Measurements from ENCODE around the gene HTR1E. TPM values are rescaled to one million over a fixed set of nuclear protein-coding genes. Genes with fewer than 3 reads are reported as not detected.

The HTR1E gene
- total RNA-seq, 1 donor from 2014 or later = not detected

GRCh38 chr6:87054143-87054833, 117.0 kb downstream of the HTR1E start:
- H3K27ac ChIP-seq (ENCODE audit: low read depth, low read length) = no peak overlapping the region
- no peak for TF ChIP-seq EZH2 (IDR thresholded peaks at IDR 0.05; ENCODE audit: insufficient read depth, low read length)
- no peak for TF ChIP-seq CTCF (IDR thresholded peaks at IDR 0.05; ENCODE audit: insufficient read depth, low read depth, low read length)
- Mint-ChIP-seq H3K27ac (ENCODE audit: unreplicated experiment) (no peak overlapping the region), H3K4me3 (ENCODE audit: unreplicated experiment) (no peak overlapping the region), H3K27me3 (ENCODE audit: low read depth, unreplicated experiment) (peaks cover 2% of the 10 kb centered on the region), H3K4me1 (ENCODE audit: low read depth, unreplicated experiment) (no peaks in the 10 kb centered on the region), H3K9me3 (ENCODE audit: unreplicated experiment) (no peaks in the 10 kb centered on the region), H3K36me3 (ENCODE audit: low read depth, unreplicated experiment) (no peaks in the 10 kb centered on the region)
- FAIRE-seq (no peak), DNase-seq (ENCODE audit: low read depth) (no peak)
- peaks cover 3% of the 10 kb centered on the region for H3K27me3 ChIP-seq (ENCODE audit: insufficient read depth, low read length)
- H3K36me3 ChIP-seq (ENCODE audit: insufficient read depth, low read length) = no peaks in the 10 kb centered on the region
- H3K9me3 ChIP-seq (ENCODE audit: insufficient read depth, low read depth, low read length) = no peaks in the 10 kb centered on the region
- no peak overlapping the region for H2AFZ ChIP-seq (ENCODE audit: low read depth, low read length)
- no peaks in the 10 kb centered on the region for H3K4me1 ChIP-seq (ENCODE audit: insufficient read depth, low read length)
- no peak overlapping the region for H3K4me2 ChIP-seq (ENCODE audit: low read length)
- no peak overlapping the region for H3K9ac ChIP-seq (ENCODE audit: low read length)
- no peak overlapping the region for H3K4me3 ChIP-seq (ENCODE audit: insufficient read depth, low read depth, low read length)
- no peaks in the 10 kb centered on the region for H4K20me1 ChIP-seq (ENCODE audit: insufficient read depth, low read length)
- H3K79me2 ChIP-seq (ENCODE audit: insufficient read depth, low read length) = no peaks in the 10 kb centered on the region

GRCh38 chr6:87059943-87060342, 122.6 kb downstream of the HTR1E start:
- H3K4me2 ChIP-seq (ENCODE audit: low read length) = no peak overlapping the region

More at GRCh38 chr6:87059943-87060342, 122.6 kb downstream of the HTR1E start:
- no peak for FAIRE-seq
- no peaks in the 10 kb centered on the region for H3K9me3 ChIP-seq (ENCODE audit: insufficient read depth, low read depth, low read length)
- H3K9me3 Mint-ChIP-seq (ENCODE audit: unreplicated experiment) = no peaks in the 10 kb centered on the region
- H3K27me3 Mint-ChIP-seq (ENCODE audit: low read depth, unreplicated experiment) = peaks cover 2% of the 10 kb centered on the region
- no peak for DNase-seq (ENCODE audit: low read depth)
- no peaks in the 10 kb centered on the region for H3K36me3 Mint-ChIP-seq (ENCODE audit: low read depth, unreplicated experiment)
- H3K4me1 Mint-ChIP-seq (ENCODE audit: low read depth, unreplicated experiment) = no peaks in the 10 kb centered on the region
- no peaks in the 10 kb centered on the region for H3K4me1 ChIP-seq (ENCODE audit: insufficient read depth, low read length)
- H2AFZ ChIP-seq (ENCODE audit: low read depth, low read length) = no peak overlapping the region
- H3K4me3 Mint-ChIP-seq (ENCODE audit: unreplicated experiment) = no peak overlapping the region
- no peak overlapping the region for H3K4me3 ChIP-seq (ENCODE audit: insufficient read depth, low read depth, low read length)
- H3K27me3 ChIP-seq (ENCODE audit: insufficient read depth, low read length) = no peaks in the 10 kb centered on the region
- no peaks in the 10 kb centered on the region for H3K36me3 ChIP-seq (ENCODE audit: insufficient read depth, low read length)
- H3K9ac ChIP-seq (ENCODE audit: low read length) = no peak overlapping the region
- TF ChIP-seq EZH2 (IDR thresholded peaks at IDR 0.05; ENCODE audit: insufficient read depth, low read length) (no peak), CTCF (IDR thresholded peaks at IDR 0.05; ENCODE audit: insufficient read depth, low read depth, low read length) (no peak)
- no peak overlapping the region for H3K27ac ChIP-seq (ENCODE audit: low read depth, low read length)
- H3K27ac Mint-ChIP-seq (ENCODE audit: unreplicated experiment) = no peak overlapping the region
- H3K79me2 ChIP-seq (ENCODE audit: insufficient read depth, low read length) = no peaks in the 10 kb centered on the region
- no peaks in the 10 kb centered on the region for H4K20me1 ChIP-seq (ENCODE audit: insufficient read depth, low read length)

Measured in astrocyte (in vitro differentiated cells and primary cell).